Lower leg skin (tissue), 4 donors: ENCODE measurements around the gene COL9A3. TPM values are rescaled to one million over a fixed set of nuclear protein-coding genes. Genes with fewer than 3 reads are reported as not detected.

Source experiments
- DNase-seq, 2 donors: peaks; one replicate each; pipeline ENCODE4 v3.0.0-alpha.2; 2019; ENCODE audit warnings: low spot score in 2 of 2
- H3K4me3 ChIP-seq: fragments of 200-600 bp; sonication (generic); 2 replicates; pipeline ENCODE4 v1.5.1; 2017; ENCODE audit warnings: mild to moderate bottlenecking, low read depth; ENCODE audit not compliant: poor library complexity, severe bottlenecking
- POLR2A ChIP-seq, 2 donors: fragments of 450-650 bp; IDR thresholded peaks; one replicate each; pipeline ENCODE4 v1.6.1; 2016 to 2017; ENCODE audit warnings: antibody characterized with exemption in 2 of 2, mild to moderate bottlenecking in 1 of 2, moderate library complexity in 1 of 2
- WGBS, 2 donors: methylation state at CpG; one replicate each; pipeline ENCODE4 v1.1.5; 2018; 5-methylcytosine and 5-hydroxymethylcytosine counted together
- intact Hi-C: fragments of 100-400 bp; cut with DNase I; formaldehyde crosslinking; loops from one replicate; pipeline ENCODE4 v1.15.0; 2023; ENCODE audit warnings: low total_unique reads
- total RNA-seq, 4 donors: library from RNA; depleted of rRNA; stranded (reverse); fragments of >200 nt; gene quantifications; one replicate each; pipeline ENCODE4 v1.1.0, GENCODE V29; 2016
- TF ChIP-seq, protein P1 (sequence below), 3 donors: fragments of 450-650 bp; IDR thresholded peaks; one replicate each; pipeline ENCODE4 v1.5.1; 2016; ENCODE audit warnings: antibody characterized with exemption in 3 of 3, mild to moderate bottlenecking in 3 of 3, moderate library complexity in 2 of 3

The COL9A3 gene
- total RNA-seq, 4 donors from 2014 or later = 5.6 to 14.1 (median 10.8) TPM

- DNase-seq = no peak
- no peak overlapping the region for H3K4me3 ChIP-seq
- 2 to 6% methylated on average over 21 to 26 of the region's 57 CpGs for WGBS, 2 donors
- intact Hi-C loops = loop anchor here (10.0 kb wide), 1 partner anchor 511 kb away; the partner anchor contains the start of gene ADRM1
- TF ChIP-seq POLR2A (IDR thresholded peaks at IDR 0.05) = no peak
- TF ChIP-seq, protein P1, sequence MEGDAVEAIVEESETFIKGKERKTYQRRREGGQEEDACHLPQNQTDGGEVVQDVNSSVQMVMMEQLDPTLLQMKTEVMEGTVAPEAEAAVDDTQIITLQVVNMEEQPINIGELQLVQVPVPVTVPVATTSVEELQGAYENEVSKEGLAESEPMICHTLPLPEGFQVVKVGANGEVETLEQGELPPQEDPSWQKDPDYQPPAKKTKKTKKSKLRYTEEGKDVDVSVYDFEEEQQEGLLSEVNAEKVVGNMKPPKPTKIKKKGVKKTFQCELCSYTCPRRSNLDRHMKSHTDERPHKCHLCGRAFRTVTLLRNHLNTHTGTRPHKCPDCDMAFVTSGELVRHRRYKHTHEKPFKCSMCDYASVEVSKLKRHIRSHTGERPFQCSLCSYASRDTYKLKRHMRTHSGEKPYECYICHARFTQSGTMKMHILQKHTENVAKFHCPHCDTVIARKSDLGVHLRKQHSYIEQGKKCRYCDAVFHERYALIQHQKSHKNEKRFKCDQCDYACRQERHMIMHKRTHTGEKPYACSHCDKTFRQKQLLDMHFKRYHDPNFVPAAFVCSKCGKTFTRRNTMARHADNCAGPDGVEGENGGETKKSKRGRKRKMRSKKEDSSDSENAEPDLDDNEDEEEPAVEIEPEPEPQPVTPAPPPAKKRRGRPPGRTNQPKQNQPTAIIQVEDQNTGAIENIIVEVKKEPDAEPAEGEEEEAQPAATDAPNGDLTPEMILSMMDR (IDR thresholded peaks at IDR 0.05) = no peak
Measured at GRCh38 chr20:62816031-62816883, 593 bp upstream of the COL9A3 start.

- 50 to 60% methylated on average over 6 to 8 of the region's 12 CpGs for WGBS, 2 donors
- intact Hi-C loops = loop anchor here (10.0 kb wide), 1 partner anchor 513 kb away; the partner anchor contains the start of gene ADRM1
- H3K4me3 ChIP-seq = no peak overlapping the region
- DNase-seq = no peak
- TF ChIP-seq, protein P1 (IDR thresholded peaks at IDR 0.05) = no peak
Measured at GRCh38 chr20:62817975-62818591, 1.2 kb downstream of the COL9A3 start.

GRCh38 chr20:62818592-62819493, 2.0 kb downstream of the COL9A3 start:
- no peak overlapping the region for H3K4me3 ChIP-seq
- no peak for DNase-seq
- intact Hi-C loops = loop anchor here (10.0 kb wide), 1 partner anchor 514 kb away; the partner anchor contains the start of gene ADRM1
- 19 to 21% methylated on average over 22 to 25 of the region's 25 CpGs for WGBS, 2 donors
- TF ChIP-seq POLR2A (IDR thresholded peaks at IDR 0.05) = no peak
- TF ChIP-seq, protein P1 (IDR thresholded peaks at IDR 0.05) = no peak

- 40 to 55% methylated on average over 15 to 16 of the region's 16 CpGs for WGBS, 2 donors
- TF ChIP-seq, protein P1 (IDR thresholded peaks at IDR 0.05) = no peak
- no peak for TF ChIP-seq POLR2A (IDR thresholded peaks at IDR 0.05)
- no peak for DNase-seq
- intact Hi-C loops = loop anchor here (10.0 kb wide), 2 partner anchors 195 to 515 kb away; partner anchors contain the start of gene ADRM1
- no peak overlapping the region for H3K4me3 ChIP-seq
Measured at GRCh38 chr20:62819494-62820174, 2.8 kb downstream of the COL9A3 start.
